GM12874 (cell line): ENCODE measurements around the gene STARD13.

ENCODE experiments used
- TF ChIP-seq, protein P1 (sequence below): IDR thresholded peaks from 2 replicates; pipeline ENCODE4 v1.5.1; 2011; ENCODE audit warnings: low read depth, mild to moderate bottlenecking, control low read depth, low read length, moderate library complexity; ENCODE audit not compliant: insufficient read depth

The STARD13 gene

DNA sequence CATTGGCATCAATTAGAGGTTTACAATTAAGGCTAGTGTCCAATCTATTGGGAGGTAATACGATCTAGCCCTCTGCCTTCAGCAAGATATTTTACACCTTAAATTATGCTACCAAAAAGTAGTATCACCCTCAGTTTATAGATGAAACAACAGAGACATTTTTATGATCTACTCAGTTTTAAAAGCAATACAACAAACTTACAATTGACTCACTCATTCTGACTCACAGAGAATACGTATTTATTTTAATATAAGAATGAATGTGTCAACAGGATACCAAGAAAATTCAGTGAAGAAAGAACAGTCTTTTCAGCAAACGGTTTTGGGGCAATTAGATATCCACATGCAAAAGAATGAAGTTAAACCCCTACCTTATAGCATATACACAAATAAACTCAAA lies 32.5 kb upstream of the STARD13 start:
- TF ChIP-seq, protein P1, sequence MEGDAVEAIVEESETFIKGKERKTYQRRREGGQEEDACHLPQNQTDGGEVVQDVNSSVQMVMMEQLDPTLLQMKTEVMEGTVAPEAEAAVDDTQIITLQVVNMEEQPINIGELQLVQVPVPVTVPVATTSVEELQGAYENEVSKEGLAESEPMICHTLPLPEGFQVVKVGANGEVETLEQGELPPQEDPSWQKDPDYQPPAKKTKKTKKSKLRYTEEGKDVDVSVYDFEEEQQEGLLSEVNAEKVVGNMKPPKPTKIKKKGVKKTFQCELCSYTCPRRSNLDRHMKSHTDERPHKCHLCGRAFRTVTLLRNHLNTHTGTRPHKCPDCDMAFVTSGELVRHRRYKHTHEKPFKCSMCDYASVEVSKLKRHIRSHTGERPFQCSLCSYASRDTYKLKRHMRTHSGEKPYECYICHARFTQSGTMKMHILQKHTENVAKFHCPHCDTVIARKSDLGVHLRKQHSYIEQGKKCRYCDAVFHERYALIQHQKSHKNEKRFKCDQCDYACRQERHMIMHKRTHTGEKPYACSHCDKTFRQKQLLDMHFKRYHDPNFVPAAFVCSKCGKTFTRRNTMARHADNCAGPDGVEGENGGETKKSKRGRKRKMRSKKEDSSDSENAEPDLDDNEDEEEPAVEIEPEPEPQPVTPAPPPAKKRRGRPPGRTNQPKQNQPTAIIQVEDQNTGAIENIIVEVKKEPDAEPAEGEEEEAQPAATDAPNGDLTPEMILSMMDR: no peak

DNA sequence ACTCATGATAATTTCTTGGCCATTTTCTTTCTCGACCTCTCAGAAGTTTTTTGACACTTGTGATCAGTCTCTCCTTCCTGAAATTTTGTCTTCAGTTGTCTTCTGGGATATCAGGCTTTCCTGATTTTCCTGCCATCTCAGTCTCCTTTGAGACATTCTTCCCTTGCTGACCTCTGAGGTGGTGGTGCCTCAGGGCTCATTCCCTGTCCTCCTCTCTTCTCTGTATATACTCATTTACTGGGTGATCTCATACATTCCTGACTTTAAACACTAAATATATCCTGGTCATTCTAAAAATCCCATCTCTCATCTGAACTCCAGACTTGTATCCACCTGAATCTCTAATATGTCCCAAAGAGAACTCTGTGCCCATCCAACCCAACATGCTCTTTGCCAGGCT lies 31.3 kb upstream of the STARD13 start:
- TF ChIP-seq, protein P1: no peak

DNA sequence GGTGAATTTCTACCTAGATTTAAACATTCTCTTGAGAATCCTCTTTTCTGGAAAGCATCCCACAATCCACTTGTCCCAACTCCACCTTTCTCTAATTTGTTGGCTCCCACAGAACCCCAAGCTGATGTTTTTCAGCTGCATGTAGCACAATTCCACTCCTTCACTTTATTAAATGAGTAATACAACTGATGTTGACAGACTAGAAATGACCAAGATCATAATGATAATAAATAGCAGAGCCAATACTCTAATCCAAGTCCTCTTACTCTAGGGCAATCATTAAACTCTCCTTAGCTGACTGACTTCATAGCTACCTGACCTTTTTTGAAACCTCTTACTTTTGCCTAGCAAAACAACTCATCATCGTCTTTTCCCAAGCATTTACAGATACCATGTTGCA lies 27.9 kb upstream of the STARD13 start:
- TF ChIP-seq, protein P1: no peak

DNA sequence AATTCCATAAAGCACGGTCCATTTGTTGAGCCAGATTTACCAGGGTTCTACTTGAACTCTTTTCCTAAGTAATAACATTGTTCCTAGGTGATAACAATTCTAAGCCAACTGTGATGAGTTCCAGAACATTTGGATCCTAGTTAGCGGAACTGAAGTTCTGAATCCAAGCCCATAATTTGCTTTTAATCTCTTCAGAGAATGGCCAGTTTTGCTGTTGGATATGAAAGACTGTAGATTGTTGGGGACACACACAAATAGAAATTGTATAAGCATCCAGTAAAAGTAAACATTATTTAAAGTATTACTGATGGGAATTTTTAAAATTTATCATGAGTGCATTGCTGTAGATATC lies 27.3 kb upstream of the STARD13 start:
- TF ChIP-seq, protein P1: no peak

DNA sequence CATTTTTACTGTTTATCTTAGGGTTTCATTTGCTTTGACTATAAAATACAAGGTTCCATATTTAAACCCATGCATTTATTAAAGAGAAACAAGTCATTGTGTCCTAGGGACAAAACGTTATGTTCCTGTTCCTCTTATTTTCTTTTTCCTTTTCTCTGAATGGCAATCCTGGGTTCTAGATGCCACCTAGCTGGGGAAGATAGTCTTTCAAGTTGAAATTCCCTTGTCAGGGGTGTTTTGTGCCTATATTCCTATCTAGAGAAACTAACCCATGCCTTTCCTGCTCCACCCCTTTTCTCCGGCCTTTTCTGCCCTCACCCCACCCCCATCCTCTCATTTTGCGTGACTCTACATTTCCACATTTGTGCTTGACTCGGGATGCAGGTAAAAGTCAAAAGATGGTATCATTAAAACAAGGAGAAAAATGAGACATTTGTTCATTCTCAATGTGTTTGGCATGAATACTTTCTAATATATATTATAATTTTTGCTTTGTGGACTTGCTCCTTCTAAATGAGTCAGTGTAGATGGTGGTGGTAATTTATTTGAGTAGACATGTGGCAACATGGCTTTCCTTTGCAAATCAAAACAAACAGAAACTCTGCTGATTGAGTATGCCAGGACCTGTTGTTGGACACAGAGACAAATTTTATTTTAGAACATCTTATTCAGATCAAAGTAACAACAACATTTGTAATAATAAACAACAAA lies 26.8 kb upstream of the STARD13 start:
- TF ChIP-seq, protein P1: no peak

DNA sequence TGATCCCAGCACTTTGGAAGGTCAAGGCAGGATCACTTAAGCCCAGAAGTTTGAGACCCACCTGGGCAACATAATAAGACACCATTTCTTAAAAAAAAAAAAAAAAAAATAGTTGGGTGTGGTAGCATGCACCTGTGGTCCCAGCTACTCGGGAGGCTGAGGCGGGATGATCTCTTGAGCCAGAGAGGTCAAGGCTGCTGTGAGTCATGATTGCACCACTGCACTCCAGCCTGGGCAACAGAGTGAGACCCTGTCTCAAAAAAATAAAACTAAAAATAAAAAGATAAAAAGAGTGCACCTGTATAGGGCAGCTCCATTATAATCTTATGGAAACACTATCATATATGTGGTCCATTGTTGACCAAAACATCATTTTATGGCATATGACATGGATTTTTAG lies 25.5 kb upstream of the STARD13 start:
- TF ChIP-seq, protein P1: no peak

DNA sequence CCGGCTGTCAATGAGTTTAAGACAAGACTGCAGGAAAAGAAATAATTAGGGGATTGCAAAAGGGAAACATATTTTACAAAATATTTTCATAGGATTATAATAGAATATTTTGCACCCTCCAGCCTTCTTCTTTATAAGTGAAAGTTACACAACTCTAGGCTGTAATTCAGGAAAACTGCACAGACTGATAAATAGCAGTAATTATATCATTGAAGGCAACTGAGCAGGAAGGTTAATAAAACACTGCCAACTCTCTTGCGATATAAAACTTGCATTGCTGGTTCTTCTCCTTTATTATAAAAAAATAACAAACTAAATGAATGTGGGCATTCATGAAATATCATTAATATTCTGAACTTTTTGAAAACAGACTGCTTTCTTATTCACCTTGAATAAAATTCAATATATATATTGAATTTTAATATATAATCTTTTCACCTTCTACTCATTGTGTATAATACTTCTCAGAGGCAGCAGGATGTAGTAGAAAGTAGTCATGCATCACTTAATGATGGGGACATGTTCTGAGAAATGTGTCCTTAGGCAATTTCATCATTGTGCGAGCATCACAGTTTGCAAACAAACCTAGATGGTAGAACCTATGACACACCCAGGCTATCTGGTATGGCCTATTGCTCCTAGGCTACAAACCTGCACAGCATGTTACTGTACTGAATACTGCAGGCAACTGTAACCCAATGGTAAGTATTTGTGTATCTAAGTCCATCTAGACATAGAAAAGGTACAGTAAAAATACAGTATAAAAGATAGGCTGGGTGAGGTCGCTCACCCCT lies 24.9 kb upstream of the STARD13 start:
- TF ChIP-seq, protein P1: no peak
